GM19328 (cell line): Measurements from ENCODE around the gene PARP3.

ENCODE experiments used
- ATAC-seq: cut with Tn5 transposase; IDR thresholded peaks from one replicate; pipeline ENCODE4 v1.9.1; 2021; ENCODE audit warnings: mild to moderate bottlenecking, moderate library complexity; ENCODE audit not compliant: unreplicated experiment

PARP3 gene

DNA sequence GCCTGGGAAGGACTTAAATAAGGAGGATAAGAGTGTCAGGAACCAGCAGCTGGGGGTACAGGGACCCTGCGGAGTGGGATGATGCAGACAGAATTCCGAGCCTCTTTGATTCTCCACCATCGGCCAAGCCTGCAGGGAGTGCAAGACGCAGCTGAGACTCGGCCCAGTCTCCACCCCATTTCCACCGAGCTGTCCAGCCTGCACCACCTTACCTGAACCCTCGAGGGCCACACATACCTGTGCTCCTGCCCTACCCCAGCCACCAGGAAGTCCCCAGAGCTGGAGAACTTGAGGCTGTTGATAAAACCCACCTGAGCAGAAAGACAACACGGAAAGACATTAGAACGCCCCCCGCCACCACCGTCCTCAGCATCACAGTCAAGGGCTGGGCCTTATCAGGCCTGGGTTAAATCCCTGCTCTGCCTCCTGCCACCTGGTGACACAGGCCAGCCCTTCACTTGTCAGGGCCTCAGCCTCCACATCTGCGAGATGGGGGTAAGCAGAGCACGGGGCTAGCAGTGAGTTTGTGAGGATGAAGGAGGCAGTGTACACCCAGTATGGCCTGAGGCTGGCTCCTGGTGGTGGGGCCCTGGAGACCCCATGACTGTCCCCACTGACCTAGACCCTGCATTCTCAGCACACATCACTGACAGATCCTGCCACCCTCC, 8.6 kb upstream of the PARP3 start:
- no peak for ATAC-seq

- ATAC-seq, result no peak
These were observed 7.9 kb upstream of the PARP3 start for GRCh38 chr3:51934139-51934850.

- no peak for ATAC-seq
These were observed 6.9 kb upstream of the PARP3 start for GRCh38 chr3:51934991-51935885.

GRCh38 chr3:51935886-51936755, 6.0 kb upstream of the PARP3 start:
- no peak for ATAC-seq

GRCh38 chr3:51937014-51937413, 5.1 kb upstream of the PARP3 start:
- no peak for ATAC-seq

- no peak for ATAC-seq
These were observed 4.3 kb upstream of the PARP3 start for GRCh38 chr3:51937611-51938450.

- ATAC-seq, result no peak
These were observed 3.3 kb upstream of the PARP3 start for GRCh38 chr3:51938780-51939425.

GRCh38 chr3:51940648-51941462, 1.3 kb upstream of the PARP3 start:
- no peak for ATAC-seq

- no peak for ATAC-seq
These were observed 733 bp upstream of the PARP3 start for GRCh38 chr3:51941463-51941797.

GRCh38 chr3:51942603-51943450, 664 bp downstream of the PARP3 start:
- no peak for ATAC-seq

DNA sequence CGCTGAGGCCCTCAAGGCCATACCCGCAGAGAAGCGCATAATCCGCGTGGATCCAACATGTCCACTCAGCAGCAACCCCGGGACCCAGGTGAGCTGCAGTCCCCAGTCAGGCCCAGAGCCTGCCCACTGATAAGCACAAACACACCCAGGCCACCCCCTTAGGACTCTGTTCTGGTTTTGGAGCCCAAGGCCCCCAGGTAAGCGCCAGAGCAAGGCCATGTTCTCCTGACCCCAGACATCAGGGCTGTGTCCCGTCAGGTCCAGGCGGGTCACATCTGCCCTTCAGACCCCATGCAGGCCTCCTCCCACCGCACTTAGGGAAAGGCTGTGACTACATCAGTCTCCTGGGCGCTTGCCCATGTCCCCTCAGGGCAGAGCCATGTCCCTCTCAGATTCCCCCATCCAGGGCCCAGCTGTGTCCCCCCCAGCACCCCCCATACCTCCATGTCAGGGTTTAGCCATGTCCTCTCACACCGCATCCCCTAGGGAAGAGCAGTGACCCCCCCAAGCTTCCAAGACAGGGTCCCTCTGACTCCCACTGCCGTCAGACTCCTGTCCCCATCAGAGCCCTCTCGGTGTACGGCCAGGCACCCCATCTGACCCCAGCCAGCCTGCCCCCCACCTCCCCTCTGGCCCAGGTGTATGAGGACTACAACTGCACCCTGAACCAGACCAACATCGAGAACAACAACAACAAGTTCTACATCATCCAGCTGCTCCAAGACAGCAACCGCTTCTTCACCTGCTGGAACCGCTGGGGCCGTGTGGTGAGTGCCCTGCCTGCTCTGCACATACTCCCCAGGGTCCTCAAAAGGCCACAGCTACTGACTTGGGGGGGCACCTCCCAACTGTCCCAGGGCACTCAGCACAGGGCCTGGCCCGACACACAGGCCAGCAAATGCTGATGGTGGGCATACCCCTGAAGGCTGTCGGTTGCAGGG, 1.6 kb downstream of the PARP3 start:
- no peak for ATAC-seq

DNA sequence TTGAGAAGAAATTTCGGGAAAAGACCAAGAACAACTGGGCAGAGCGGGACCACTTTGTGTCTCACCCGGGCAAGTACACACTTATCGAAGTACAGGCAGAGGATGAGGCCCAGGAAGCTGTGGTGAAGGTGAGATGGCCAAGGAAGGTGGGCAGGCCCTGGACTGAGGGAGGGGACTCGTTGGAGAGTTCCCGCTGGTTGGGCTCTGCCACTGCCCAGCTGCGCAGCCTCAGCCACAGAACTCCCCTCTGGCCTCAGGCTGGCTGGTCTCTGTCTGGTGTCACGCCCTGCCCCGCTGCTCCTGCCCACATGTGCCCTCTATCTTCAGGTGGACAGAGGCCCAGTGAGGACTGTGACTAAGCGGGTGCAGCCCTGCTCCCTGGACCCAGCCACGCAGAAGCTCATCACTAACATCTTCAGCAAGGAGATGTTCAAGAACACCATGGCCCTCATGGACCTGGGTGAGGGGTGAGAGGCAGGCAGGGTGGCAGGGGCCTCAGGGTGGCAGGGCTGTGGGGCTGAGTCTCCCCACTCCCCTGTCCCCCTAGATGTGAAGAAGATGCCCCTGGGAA, 2.4 kb downstream of the PARP3 start:
- ATAC-seq, result no peak

GRCh38 chr3:51945031-51945840, 3.1 kb downstream of the PARP3 start:
- no peak for ATAC-seq

- no peak for ATAC-seq
These were observed 4.0 kb downstream of the PARP3 start for GRCh38 chr3:51945926-51946705.

DNA sequence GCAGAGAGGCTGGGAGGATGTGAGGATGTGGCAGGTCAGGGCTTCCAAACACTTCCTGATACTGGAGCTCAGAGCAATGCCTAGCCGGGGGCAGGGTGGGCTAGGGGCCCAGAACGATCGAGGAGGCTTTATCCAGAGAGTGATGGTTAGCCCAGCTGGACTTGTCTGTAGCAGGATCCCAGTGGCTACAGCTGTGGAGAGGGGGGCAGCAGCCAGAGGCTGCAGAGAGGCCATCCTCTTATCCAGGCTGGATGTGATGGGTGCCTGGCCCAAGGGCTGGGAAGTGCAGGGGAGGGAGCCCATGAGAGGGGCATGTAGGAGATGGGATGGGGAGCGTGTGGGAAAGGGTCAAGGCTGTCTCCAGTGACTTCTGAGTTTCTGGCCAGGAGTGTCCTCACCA, 4.6 kb downstream of the PARP3 start:
- ATAC-seq, result no peak
